ENCODE results near the gene ATG4A. TPM values are rescaled to one million over a fixed set of nuclear protein-coding genes. Genes with fewer than 3 reads are reported as not detected.

Gene ATG4A
- total RNA-seq, 4 donors from 2014 or later = 4.9 to 13.2 (median 8.9) TPM

DNA sequence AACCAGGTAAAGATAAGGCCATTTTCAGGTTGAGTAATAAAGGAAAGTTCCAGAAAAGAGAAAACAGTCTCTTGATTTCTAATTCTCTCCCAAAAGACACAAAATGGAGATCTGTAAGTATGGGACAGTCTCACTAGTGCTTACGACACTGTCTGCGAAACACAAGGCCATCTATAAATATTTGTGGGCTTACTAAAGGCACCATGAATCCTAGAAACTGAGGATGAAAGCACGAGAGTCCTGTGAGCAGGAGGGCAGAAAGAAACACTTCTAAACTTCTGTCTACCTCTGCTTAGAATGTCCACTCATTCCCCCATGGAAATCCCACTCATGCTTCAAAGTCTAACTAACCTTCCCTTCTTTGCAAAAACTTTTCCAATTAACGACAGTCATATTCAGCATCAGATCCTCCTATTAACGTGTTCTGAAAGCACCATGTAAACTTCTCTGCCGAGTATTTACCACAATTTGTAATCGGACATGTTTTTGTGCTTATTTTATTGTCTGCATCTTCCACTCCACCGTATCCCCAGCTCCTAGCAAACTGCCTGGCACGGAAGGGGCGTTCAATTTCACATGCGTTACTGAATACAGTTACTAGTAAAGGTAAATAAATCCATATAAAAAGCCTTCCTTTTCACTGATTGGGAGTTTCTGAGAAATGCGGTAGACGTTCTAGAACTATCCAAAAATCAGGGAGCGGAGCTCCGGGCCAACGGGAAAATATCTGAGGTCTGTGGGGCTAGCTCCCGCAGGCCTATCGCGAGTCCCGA is 901 bp upstream of the ATG4A start:
- intact Hi-C loops (cut with DNase I; ENCODE audit: low total_unique reads) = no loop called here
- peak overlapping the region; percentile 75 to 84 for H3K27ac ChIP-seq
- H3K36me3 ChIP-seq = no peaks in the 10 kb centered on the region
- no peaks in the 10 kb centered on the region for H3K27me3 ChIP-seq
- no peak for DNase-seq
- H3K4me3 ChIP-seq = peak overlapping the region; percentile 44 to 55
- no peaks in the 10 kb centered on the region for H3K4me1 ChIP-seq
- no peak for TF ChIP-seq POLR2A (IDR thresholded peaks at IDR 0.05)
- no peaks in the 10 kb centered on the region for H3K9me3 ChIP-seq

DNA sequence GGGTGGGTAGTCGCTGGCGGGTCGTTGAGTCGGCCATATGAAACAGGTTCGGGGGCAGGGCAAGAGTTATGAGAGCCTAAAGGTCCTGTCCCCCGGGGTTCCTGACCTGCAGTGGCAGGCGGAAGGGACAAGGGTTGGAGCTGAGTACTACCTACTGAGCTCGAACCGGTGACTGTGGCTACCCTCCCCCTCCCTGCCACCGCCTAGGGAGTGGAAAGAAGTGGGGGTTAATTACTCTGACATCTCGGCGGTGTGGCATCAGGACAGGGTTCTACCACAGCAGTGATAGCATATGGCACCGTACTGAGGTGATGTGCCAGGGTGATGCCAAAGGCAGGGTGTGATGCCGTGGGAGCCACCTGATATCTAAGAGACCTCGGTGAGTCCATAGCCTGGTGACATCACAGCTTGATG is 307 bp downstream of the ATG4A start:
- no peak for DNase-seq
- Histone ChIP-seq H3K4me3 (peak overlapping the region; percentile 36 to 44), H3K27ac (peak overlapping the region in 1 of 2 donors; percentile 75), H3K27me3 (no peaks in the 10 kb centered on the region), H3K9me3 (no peaks in the 10 kb centered on the region), H3K36me3 (no peaks in the 10 kb centered on the region), H3K4me1 (no peaks in the 10 kb centered on the region)
- intact Hi-C loops (cut with DNase I; ENCODE audit: low total_unique reads) = no loop called here
- no peak for TF ChIP-seq POLR2A (IDR thresholded peaks at IDR 0.05)
- TF ChIP-seq, protein P1, sequence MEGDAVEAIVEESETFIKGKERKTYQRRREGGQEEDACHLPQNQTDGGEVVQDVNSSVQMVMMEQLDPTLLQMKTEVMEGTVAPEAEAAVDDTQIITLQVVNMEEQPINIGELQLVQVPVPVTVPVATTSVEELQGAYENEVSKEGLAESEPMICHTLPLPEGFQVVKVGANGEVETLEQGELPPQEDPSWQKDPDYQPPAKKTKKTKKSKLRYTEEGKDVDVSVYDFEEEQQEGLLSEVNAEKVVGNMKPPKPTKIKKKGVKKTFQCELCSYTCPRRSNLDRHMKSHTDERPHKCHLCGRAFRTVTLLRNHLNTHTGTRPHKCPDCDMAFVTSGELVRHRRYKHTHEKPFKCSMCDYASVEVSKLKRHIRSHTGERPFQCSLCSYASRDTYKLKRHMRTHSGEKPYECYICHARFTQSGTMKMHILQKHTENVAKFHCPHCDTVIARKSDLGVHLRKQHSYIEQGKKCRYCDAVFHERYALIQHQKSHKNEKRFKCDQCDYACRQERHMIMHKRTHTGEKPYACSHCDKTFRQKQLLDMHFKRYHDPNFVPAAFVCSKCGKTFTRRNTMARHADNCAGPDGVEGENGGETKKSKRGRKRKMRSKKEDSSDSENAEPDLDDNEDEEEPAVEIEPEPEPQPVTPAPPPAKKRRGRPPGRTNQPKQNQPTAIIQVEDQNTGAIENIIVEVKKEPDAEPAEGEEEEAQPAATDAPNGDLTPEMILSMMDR (IDR thresholded peaks at IDR 0.05) = no peak

DNA sequence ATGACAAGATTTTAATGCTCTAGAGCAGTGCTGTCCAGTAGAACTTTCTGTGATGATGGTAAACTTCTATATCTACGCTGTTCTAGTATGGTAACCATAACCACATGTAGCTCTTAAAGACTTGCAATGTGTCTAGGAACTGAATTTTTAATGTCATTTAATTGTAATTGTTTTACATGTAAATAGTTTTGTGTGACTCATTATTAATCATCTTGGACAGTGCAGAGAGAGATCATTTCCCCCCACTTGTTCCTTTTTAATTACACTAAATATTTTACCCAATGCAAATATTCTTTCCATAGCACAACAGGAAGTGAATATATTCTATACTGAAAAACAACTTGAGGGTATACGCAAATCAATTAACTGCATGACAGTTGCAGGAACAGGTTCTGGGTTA is 5.8 kb downstream of the ATG4A start:
- DNase-seq = no peak
- TF ChIP-seq POLR2A (IDR thresholded peaks at IDR 0.05) = no peak
- TF ChIP-seq, protein P1 (IDR thresholded peaks at IDR 0.05) = no peak
- H3K36me3 ChIP-seq = no peaks in the 10 kb centered on the region
- no peaks in the 10 kb centered on the region for H3K4me1 ChIP-seq
- H3K27ac ChIP-seq = no peak overlapping the region
- intact Hi-C loops (cut with DNase I; ENCODE audit: low total_unique reads) = no loop called here
- H3K4me3 ChIP-seq = no peak overlapping the region
- no peaks in the 10 kb centered on the region for H3K27me3 ChIP-seq
- H3K9me3 ChIP-seq = no peaks in the 10 kb centered on the region

DNA sequence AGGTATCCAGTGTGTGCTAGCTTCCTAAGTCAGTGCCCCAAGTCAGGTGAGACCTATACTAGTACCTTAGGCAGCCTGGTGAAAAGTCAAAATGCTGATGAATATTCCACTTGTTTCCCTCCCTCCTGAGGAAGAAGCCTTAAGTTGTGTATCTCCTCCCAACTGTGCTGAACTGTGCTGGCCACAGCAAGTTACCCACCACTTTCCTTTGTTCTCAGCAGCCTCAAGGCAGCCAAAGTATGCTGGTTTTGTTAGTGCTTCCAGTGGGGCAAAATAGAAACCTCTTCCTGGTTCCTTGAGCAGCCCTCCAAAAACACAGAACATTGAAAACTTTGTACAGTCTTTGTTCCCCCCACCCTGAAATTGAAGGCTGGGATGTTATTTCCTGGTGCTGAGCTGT is 13.9 kb downstream of the ATG4A start:
- intact Hi-C loops (cut with DNase I; ENCODE audit: low total_unique reads) = no loop called here
- TF ChIP-seq, protein P1 (IDR thresholded peaks at IDR 0.05) = no peak
- no peak for TF ChIP-seq POLR2A (IDR thresholded peaks at IDR 0.05)
- H3K36me3 ChIP-seq = no peaks in the 10 kb centered on the region
- H3K27ac ChIP-seq = no peak overlapping the region
- peaks cover 0 to 4% of the 10 kb centered on the region in 2 donors for H3K27me3 ChIP-seq
- no peak for DNase-seq
- no peaks in the 10 kb centered on the region for H3K9me3 ChIP-seq
- no peaks in the 10 kb centered on the region for H3K4me1 ChIP-seq
- H3K4me3 ChIP-seq = no peak overlapping the region

DNA sequence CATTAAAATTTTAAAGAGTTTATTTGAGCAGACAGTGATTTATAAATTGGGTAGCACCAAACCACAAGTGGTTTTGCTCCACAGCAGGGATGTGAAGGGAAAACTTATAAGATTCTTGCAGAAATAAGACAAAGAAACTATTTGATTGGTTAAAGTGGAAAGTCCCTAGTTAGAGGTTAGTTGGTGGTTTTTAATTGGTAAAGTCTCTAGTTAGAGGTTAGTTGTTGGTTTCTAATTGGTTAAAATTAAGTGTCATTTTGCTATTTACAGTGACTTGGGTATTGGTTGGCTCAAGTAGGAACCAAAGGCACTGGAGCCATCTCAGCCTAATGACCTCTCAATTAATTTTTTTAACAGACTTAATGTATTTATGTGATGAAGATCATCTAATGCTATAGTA is 23.0 kb downstream of the ATG4A start:
- Histone ChIP-seq H3K36me3 (no peaks in the 10 kb centered on the region), H3K27me3 (no peaks in the 10 kb centered on the region), H3K4me3 (no peak overlapping the region), H3K9me3 (no peaks in the 10 kb centered on the region), H3K4me1 (no peaks in the 10 kb centered on the region), H3K27ac (no peak overlapping the region)
- TF ChIP-seq, protein P1 (IDR thresholded peaks at IDR 0.05) = no peak
- no peak for TF ChIP-seq POLR2A (IDR thresholded peaks at IDR 0.05)
- intact Hi-C loops (cut with DNase I; ENCODE audit: low total_unique reads) = no loop called here
- no peak for DNase-seq

Measured in uterus (tissue), 4 donors.